ENCODE results near the gene NFAM1.

DNA sequence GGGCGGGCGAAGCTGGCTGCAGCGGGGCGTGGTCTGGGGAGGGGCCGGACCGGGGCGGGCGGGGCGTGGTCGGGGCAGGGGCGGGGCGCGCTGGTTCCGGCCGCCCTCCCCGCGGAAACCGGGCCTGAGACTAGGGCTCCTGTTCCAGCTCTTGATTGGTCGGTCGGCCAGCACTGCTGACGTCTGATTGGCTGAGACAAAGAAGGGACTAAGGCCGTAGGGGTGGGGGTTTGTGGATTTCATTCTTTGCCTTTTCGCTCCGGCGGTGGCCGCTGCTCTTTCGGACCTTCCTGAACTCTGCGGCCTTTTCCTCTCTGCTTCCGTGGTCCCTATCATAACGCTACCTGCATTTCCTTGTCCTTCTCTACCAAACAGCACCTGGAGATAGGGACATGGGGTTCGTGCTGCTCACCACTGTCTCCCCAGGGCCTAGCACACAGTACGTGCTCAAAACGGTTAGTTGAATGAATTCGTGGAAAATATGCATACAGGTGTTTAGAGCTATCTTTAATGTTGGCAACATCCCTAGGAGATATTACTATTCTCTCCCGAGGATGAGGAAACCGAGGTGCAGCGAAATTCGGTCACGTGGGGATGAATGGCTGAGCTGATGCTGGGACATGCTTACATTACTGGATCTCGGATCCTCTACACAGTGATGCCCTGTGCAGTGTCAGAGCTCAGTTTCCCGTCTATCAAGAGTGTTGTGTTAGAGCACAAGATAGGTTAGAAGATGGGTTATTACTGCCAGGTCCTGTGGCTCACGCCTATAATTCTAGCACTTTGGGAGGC, 62.8 kb downstream of the NFAM1 start:
- TF ChIP-seq, protein P1, sequence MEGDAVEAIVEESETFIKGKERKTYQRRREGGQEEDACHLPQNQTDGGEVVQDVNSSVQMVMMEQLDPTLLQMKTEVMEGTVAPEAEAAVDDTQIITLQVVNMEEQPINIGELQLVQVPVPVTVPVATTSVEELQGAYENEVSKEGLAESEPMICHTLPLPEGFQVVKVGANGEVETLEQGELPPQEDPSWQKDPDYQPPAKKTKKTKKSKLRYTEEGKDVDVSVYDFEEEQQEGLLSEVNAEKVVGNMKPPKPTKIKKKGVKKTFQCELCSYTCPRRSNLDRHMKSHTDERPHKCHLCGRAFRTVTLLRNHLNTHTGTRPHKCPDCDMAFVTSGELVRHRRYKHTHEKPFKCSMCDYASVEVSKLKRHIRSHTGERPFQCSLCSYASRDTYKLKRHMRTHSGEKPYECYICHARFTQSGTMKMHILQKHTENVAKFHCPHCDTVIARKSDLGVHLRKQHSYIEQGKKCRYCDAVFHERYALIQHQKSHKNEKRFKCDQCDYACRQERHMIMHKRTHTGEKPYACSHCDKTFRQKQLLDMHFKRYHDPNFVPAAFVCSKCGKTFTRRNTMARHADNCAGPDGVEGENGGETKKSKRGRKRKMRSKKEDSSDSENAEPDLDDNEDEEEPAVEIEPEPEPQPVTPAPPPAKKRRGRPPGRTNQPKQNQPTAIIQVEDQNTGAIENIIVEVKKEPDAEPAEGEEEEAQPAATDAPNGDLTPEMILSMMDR (IDR thresholded peaks at IDR 0.05; ENCODE audit: insufficient read depth, low read length, poor library complexity, severe bottlenecking), result no peak
- no peak for TF ChIP-seq EZH2phosphoT487 (conservative IDR thresholded peaks at IDR 0.05; ENCODE audit: low read length)
